ENCODE measurements around the gene RTP1. TPM values are rescaled to one million over a fixed set of nuclear protein-coding genes. Genes with fewer than 3 reads are reported as not detected.

Gene RTP1
- total and polyA plus RNA-seq, 2 of the 4 experiments (the other 2 are of a cell fraction) = not detected

- no peak overlapping the region for H3K27ac ChIP-seq (ENCODE audit: insufficient read depth, low read length)
- H2AFZ ChIP-seq (replicated peaks; ENCODE audit: low read length, poor library complexity) = no peak overlapping the region
- H2BK5ac ChIP-seq (ENCODE audit: low read depth, low read length, poor library complexity, severe bottlenecking) = no peak overlapping the region
- ATAC-seq (ENCODE audit: low read depth) = peak; percentile 49
- no peak overlapping the region for H2AK9ac ChIP-seq (replicated peaks; ENCODE audit: low read depth, low read length, poor library complexity)
- H3K79me1 ChIP-seq (ENCODE audit: low read depth in 1 of 2, low read length in 2 of 2) = no peaks in the 10 kb centered on the region
- H3K36me3 ChIP-seq (ENCODE audit: control insufficient read depth, insufficient read depth, low read length) = no peaks in the 10 kb centered on the region; the same call in 1 of the 2 replicates
- H3K9ac ChIP-seq (ENCODE audit: low read depth, low read length) = no peak overlapping the region
- no peak overlapping the region for H2BK20ac ChIP-seq (ENCODE audit: low read depth, low read length)
- peak; percentile 30 for DNase-seq
- H2BK120ac ChIP-seq (ENCODE audit: low read depth, low read length) = 0 out of 2 replicates have a peak overlapping the region, but pooled peaks have one; percentile 5
- TF ChIP-seq CEBPB (IDR thresholded peaks at IDR 0.05; ENCODE audit: low read depth, low read length) (peak; percentile 75), RFX5 (IDR thresholded peaks at IDR 0.05; ENCODE audit: low read depth, low read length) (no peak)
- H3K4me3 ChIP-seq (ENCODE audit: insufficient read depth, low read depth, low read length) = no peak overlapping the region
- no peak overlapping the region for H3K23ac ChIP-seq (ENCODE audit: low read depth, low read length)
- intact Hi-C loops (cut with micrococcal nuclease) = no loop called here
- no peak overlapping the region for H3K4ac ChIP-seq (ENCODE audit: low read depth, low read length)
- H3K9me1 ChIP-seq (ENCODE audit: insufficient read depth, low read length) = no peaks in the 10 kb centered on the region
- ChIA-PET POLR2A (ENCODE audit: unreplicated experiment) (interaction anchor here (0.6 kb wide), 1 partner anchor 115 kb away, joined by 3 read pairs; no protein-coding TSS in a partner anchor), CTCF (interaction anchor here (0.5 kb wide), 1 partner anchor 339 kb away, joined by 3 read pairs; no protein-coding TSS in a partner anchor)
- H3K4me1 ChIP-seq (ENCODE audit: control insufficient read depth, insufficient read depth, low read length) = peaks cover 11% of the 10 kb centered on the region
- no peak overlapping the region for H2AK5ac ChIP-seq (ENCODE audit: low read depth, low read length)
- in situ Hi-C loops (cut with MboI; ENCODE audit: low sequenced_read_pairs) = no loop called here
- dilution Hi-C loops (cut with HindIII; ENCODE audit: low sequenced_read_pairs, unreplicated experiment) = no loop called here
- no peak overlapping the region for H3K14ac ChIP-seq (replicated peaks; ENCODE audit: low read depth, low read length)
- no peak overlapping the region for H3K56ac ChIP-seq (ENCODE audit: extremely low read depth, insufficient read depth, low read length)
- H4K91ac ChIP-seq (ENCODE audit: insufficient read depth, low read depth, low read length) = peak overlapping the region; percentile 18; the same call in 1 of the 2 replicates
- H4K5ac ChIP-seq (ENCODE audit: low read depth, low read length) = peak overlapping the region; percentile 78; the same call in 1 of the 2 replicates
- H4K8ac ChIP-seq (ENCODE audit: low read depth in 2 of 2, low read length in 2 of 2) = no peak overlapping the region
- peaks cover 3% of the 10 kb centered on the region for H3K9me3 ChIP-seq (ENCODE audit: control insufficient read depth, insufficient read depth, low read length)
- H4K20me1 ChIP-seq (ENCODE audit: insufficient read depth, low read length) = no peaks in the 10 kb centered on the region
- WGBS, 2 experiments (ENCODE audit: extremely low coverage in 2 of 2, insufficient read length in 1 of 2) = no CpG with 5 or more reads among the region's 2 CpGs
- BruUV-seq (replicated peaks) = no TSS peak
- peak overlapping the region; percentile 86 for H3K18ac ChIP-seq (ENCODE audit: low read depth, low read length)
- no peak overlapping the region for H2BK15ac ChIP-seq (ENCODE audit: low read depth, low read length)
- no peak overlapping the region for H3K4me2 ChIP-seq (ENCODE audit: low read depth, low read length)
- no peaks in the 10 kb centered on the region for H3K27me3 ChIP-seq (ENCODE audit: control insufficient read depth, insufficient read depth, low read length)
Measured at GRCh38 chr3:187243933-187244524, 46.7 kb downstream of the RTP1 start.

Measured in IMR-90 (cell line).